Bronchial epithelial cell (primary cell): ENCODE results near the gene ZFHX3. TPM values are rescaled to one million over a fixed set of nuclear protein-coding genes. Genes with fewer than 3 reads are reported as not detected.

Experiments
- DNase-seq: peaks from one replicate; pipeline ENCODE4 v3.0.0-alpha.2; 2010; ENCODE audit warnings: low read depth
- FAIRE-seq: peaks from 2 replicates; lab custom pipeline; 2011; peaks lifted over from hg19 to GRCh38; lab: Jason Lieb, UNC
- H3K27me3 ChIP-seq: 2 replicates; pipeline ENCODE4 v1.5.1; 2011; ENCODE audit warnings: low read length; ENCODE audit not compliant: control insufficient read depth, insufficient read depth
- H3K36me3 ChIP-seq: 2 replicates; pipeline ENCODE4 v1.5.1; 2011; ENCODE audit warnings: low read length; ENCODE audit not compliant: control insufficient read depth, insufficient read depth
- H3K4me3 ChIP-seq: 2 replicates; pipeline ENCODE4 v1.5.1; 2011; ENCODE audit warnings: mild to moderate bottlenecking, low read depth, low read length, control low read depth
- total RNA-seq: library from RNA; depleted of rRNA; stranded (reverse); fragments of >200 nt; gene quantifications from 2 replicates; pipeline ENCODE4 v1.2.1, GENCODE V29; 2014
- TF ChIP-seq, protein P1 (sequence below): IDR thresholded peaks from 2 replicates; pipeline ENCODE4 v1.5.1; 2011; ENCODE audit warnings: mild to moderate bottlenecking, moderate library complexity, low read length, control low read depth, inconsistent platforms; ENCODE audit not compliant: insufficient read depth, severe bottlenecking

ZFHX3 gene
- total RNA-seq, 1 donor from 2014 or later = 3.9 TPM

DNA sequence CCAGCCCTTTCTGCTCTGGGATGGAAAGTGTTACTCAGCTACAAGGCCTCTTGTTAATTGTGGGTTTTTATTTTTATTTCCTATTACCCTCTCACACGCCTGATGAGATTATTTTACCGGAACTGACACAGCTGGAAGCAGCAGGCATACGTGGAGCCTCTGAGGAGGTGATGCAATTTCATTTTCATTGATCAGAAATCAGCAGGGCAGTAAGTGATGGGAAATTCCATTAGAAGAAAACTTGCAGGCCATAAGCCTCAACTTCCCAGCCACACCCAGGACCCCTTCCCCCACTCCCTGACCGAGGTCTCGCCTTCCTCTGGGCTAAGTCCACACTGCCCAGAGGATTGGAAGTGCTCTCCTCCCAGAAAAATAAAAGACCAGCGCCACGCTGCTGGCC is 69.7 kb downstream of the ZFHX3 start:
- no peak for FAIRE-seq
- TF ChIP-seq, protein P1, sequence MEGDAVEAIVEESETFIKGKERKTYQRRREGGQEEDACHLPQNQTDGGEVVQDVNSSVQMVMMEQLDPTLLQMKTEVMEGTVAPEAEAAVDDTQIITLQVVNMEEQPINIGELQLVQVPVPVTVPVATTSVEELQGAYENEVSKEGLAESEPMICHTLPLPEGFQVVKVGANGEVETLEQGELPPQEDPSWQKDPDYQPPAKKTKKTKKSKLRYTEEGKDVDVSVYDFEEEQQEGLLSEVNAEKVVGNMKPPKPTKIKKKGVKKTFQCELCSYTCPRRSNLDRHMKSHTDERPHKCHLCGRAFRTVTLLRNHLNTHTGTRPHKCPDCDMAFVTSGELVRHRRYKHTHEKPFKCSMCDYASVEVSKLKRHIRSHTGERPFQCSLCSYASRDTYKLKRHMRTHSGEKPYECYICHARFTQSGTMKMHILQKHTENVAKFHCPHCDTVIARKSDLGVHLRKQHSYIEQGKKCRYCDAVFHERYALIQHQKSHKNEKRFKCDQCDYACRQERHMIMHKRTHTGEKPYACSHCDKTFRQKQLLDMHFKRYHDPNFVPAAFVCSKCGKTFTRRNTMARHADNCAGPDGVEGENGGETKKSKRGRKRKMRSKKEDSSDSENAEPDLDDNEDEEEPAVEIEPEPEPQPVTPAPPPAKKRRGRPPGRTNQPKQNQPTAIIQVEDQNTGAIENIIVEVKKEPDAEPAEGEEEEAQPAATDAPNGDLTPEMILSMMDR = no peak
- Histone ChIP-seq H3K36me3 (no peaks in the 10 kb centered on the region), H3K27me3 (no peaks in the 10 kb centered on the region), H3K4me3 (no peak overlapping the region)
- no peak for DNase-seq

DNA sequence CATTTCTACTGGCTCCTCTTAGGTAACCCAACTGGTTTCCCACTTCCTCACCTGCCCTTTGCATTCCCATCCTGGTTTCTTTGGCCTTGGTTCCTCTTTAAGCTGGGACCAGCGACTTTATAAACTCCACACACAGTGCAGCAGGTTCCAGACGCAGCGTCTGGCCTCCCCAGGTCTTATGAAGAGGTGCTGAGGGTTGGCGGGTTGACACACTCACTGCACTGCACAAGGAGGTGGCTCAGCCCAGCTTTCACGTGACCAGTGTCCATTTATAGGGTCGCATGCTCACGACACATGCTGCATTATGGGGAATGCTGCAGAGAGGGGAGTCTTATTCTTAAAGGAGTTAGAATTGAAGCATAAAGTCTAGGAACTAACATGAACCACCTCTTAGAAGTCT is 70.8 kb downstream of the ZFHX3 start:
- FAIRE-seq = no peak
- no peak overlapping the region for H3K4me3 ChIP-seq
- TF ChIP-seq, protein P1 = no peak
- H3K36me3 ChIP-seq = no peaks in the 10 kb centered on the region
- no peaks in the 10 kb centered on the region for H3K27me3 ChIP-seq
- no peak for DNase-seq

DNA sequence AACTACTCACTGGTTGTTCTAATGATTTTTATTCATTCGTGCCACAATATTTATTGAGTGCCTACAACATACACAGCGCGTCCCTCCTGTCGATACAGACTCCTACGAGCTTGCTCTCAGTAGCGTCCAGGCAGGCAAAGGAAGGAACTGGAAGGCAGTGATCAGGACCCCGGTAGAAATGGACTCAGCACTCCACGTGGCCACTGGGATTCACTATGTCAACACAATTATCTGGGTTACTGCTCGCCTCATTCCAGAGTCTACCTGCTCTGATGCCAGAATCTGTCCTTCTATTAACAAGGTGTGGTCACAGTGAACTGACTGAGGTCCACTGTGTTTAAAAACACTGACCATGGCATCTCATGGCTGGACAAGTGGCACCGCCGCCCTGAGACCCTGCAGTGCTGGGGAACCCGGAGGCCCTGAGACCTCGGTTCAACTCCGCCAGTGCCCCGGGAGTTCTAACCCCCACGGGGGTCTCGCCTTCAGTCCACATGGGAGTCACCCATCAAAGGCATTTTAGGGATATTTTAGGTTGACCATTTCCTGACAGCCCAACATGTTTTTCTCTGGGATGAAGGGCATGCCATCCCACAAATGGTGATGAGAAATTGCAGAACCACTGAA is 71.4 kb downstream of the ZFHX3 start:
- Histone ChIP-seq H3K4me3 (no peak overlapping the region), H3K36me3 (no peaks in the 10 kb centered on the region), H3K27me3 (no peaks in the 10 kb centered on the region)
- no peak for FAIRE-seq
- DNase-seq = no peak
- TF ChIP-seq, protein P1 = no peak

DNA sequence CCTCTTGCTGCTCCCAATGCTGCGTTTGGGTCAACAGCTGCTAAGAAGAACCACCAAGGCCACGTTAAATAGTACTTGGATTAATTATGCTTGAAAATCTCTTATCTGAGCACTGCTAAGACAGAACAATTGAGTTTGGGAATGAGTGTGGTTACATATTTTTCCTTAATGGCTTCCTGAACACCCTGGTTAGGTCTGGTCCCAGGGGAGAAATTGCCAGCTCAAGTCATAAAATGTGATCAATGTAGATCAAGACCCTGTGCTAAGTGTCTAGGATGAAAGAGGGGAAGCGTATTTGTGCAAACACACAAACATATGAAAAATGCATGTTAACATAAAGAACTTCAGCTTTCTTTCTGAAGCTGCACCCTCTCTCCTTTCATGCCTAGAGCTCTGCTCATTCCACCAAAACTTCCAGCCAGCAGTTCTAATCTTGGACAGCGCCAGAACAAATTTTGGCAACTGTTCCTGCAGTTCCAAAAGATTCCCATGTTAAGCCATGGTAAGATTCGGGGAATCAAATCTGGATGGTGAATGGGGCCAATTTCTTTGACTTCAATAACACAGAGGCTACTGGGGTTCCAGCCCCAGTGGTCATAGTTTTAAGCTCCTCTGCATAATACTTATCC is 72.0 kb downstream of the ZFHX3 start:
- FAIRE-seq (no peak), DNase-seq (no peak)
- TF ChIP-seq, protein P1 = no peak
- no peaks in the 10 kb centered on the region for H3K27me3 ChIP-seq
- H3K4me3 ChIP-seq = no peak overlapping the region
- H3K36me3 ChIP-seq = no peaks in the 10 kb centered on the region

DNA sequence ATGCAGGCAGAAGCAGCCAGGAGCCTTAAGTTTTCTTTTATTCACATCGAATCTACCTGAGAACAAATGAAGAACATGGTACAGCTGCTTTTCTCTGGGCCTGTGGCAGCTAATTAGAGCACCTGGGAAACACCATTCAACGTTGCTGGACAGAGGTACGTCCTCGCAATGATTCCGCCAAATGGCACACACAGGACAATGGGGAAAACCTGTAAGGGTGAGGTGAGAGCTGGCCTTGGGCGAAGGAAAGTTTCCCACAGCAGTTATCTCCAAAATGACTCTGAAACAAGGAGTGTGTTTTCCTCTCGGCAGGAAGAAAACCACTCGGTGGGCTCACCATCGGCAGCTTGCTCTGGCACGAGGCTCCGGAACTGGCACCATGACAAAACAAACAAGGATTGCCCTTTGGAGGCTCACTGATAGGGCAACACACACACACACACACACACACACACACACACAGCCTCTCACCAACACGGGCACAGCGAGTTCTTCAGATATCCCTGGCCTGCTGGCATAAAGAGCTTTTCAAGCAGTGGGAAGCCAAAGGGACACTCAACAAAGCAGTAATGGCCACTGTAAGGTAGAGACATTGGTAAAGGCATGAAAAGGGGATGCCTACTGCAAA is 73.7 kb downstream of the ZFHX3 start:
- FAIRE-seq (no peak), DNase-seq (no peak)
- TF ChIP-seq, protein P1 = no peak
- Histone ChIP-seq H3K27me3 (no peaks in the 10 kb centered on the region), H3K36me3 (no peaks in the 10 kb centered on the region), H3K4me3 (no peak overlapping the region)
